HG03439 (cell line): ENCODE measurements around the gene AHCYL2.
"Not testable (repeated sequence)": the region's sequence is repeated elsewhere in the genome, so short reads cannot be mapped to it uniquely, and the experiment has no call there.

Source experiments
- ATAC-seq: cut with Tn5 transposase; IDR thresholded peaks from one replicate; pipeline ENCODE4 v1.9.1; 2021; ENCODE audit warnings: mild to moderate bottlenecking, moderate library complexity; ENCODE audit not compliant: unreplicated experiment

Gene AHCYL2

DNA sequence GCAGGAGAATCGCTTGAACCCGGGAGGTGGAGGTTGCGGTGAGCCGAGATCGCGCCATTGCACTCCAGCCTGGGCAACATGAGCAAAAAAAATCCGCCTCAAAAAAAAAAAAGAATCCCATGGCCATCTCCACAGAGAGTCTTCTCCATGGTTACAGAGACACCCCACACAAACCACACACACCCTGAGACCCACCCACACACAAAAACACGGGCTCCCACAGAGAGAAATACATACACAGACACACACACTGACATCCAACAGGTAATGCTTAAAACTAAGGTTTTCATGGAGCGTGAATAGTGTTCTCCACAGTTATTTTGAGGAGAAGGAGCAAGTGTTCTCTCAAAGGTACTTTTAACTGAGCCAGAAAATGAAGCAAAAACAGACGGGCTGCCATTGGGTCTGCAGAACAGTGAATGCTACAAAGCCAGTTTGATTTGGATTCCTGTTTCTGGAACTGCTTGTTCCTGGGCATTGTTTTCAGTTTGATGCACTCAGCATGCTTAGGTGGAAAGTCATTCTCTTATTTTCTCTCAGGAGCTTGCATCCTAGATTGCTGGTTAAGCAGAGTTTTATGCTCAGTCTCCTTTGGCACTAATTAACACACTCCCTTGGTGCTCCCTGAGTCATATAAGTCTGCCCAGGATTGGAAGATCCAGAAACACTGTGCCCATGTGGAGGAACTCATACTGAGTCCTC is 15.4 kb downstream of the AHCYL2 start:
- ATAC-seq, result no peak

DNA sequence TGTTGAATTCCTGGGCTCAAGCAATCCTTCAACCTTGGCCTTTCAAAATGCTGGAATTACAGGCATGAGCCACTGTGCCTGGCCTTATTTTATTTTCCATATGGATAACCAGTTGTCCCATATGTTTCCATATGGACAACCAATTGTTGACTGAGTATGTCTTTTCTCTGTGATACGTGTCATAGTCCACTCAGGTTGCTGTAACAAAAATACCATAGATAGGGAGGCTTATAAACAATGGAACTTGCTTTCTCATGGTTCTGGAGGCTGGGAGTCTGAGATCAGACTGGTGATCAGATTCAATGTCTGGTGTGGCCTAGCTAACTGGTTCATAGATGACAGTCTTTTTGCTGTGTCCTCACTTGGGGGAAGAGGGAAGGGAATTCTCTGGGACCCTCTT is 19.4 kb downstream of the AHCYL2 start:
- ATAC-seq, result no peak

- no peak for ATAC-seq
Observed at GRCh38 chr7:129245533-129245932, 20.7 kb downstream of the AHCYL2 start.

DNA sequence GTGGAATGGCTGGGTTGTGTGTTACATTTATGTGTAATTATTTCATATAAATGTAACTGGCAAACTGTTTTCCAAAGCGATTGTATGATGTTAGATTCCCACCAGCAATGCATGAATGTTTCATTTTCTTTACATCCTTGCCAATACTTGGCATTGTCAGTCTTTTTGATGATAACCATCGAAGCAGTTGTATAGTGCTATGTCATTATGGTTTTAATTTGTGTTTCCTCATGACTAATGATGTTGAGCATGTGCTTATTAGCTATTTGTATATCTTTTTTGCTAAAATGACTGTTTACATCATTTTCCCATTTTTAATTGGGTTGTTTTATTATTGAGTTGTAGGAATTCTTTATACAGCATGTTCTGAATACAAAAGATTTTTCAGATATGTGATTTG is 22.3 kb downstream of the AHCYL2 start:
- no peak for ATAC-seq

GRCh38 chr7:129252128-129252527 is 27.3 kb downstream of the AHCYL2 start:
- ATAC-seq, result no peak

DNA sequence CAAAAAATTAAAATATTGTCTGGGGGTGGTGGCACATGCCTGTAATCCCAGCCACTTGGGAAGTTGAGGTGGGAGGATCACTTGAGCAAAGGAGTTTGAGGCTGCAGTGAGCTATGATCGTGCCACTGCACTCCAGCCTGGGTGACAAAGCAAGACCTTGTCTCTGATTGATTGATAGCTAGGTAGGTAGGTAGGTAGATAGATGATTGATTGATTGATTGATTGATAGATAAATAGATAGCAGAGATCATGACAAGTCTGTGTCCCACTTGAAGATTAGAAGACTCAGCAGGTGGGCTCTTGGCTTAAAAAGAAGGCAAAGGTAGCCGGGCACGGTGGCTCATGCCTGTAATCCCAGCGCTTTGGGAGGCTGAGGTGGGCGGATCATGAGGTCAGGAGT is 27.8 kb downstream of the AHCYL2 start:
- ATAC-seq, result not testable (repeated sequence)

DNA sequence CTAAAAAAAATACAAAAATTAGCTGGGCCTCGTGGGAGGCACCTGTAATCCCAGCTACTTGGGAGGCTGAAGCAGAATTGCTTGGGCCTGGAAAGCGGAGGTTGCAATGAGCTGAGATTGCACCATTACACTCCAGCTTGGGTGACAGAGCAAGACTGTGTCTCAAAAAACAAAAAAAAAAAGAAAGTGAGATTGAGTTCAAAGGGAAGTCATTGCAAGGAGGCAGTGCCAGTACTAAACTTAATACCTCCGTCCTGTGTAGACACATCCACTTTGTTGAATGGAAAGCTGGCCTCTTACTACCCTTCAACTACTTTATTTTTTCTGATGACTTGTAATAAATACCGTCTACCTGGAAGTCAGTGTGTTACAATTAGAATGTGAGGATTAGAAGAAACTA is 31.0 kb downstream of the AHCYL2 start:
- no peak for ATAC-seq

- no peak for ATAC-seq
Observed at GRCh38 chr7:129256221-129256620, 31.4 kb downstream of the AHCYL2 start.

- ATAC-seq, result no peak
Observed at GRCh38 chr7:129257168-129257567, 32.3 kb downstream of the AHCYL2 start.

DNA sequence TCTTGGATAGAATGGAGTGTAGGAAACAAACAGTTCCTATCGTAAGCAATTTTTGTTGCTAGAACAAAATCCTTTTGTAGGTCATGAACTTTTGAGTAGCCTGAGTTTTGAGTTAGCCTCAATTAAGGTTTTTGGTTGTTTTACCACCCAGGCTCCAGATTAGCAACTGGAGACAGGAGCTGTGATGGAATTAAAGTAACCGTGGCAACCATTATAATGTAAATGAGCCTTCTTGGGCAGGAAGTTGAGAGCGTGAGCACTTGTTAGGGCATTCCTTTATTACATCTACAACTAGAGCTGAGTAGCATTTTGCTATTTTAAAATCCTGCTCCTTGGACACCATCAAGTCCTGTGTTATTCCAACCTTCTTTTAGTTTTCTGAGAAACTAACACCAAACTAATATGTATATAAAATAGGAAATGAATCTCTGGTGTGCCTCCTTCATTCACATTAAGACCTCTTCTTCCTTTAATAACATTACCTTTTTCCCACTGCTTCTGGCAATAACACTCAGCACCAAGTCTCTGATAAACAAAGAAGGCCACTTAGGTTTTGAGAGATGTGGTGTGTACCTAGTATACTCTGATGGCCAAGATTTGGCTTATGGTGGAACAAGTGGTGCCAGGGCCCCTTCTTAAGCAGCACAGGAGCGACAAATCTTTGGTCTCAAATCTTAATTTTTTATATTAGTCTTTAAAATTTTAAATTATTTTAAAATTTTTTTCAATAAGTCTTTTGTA is 34.0 kb downstream of the AHCYL2 start:
- no peak for ATAC-seq

GRCh38 chr7:129262324-129262723 is 37.5 kb downstream of the AHCYL2 start:
- ATAC-seq, result no peak

DNA sequence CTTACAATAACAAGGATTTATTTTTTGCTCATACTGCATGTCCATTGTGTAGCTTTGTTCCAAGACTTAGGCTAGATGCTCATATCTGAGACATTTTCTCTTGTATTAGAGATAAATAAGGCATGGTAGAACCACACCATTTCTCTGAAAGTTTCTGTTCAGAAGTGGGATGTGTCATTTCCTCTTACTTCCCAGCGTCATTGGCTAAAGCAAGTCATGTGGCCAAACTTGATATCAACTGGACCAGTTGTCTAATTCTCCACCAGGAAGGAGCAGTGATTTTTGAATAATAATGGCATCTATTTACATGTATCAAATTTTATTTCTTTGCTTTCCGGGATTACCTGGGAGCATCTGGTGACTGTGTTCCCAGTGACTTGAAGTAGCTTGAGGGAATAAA is 38.3 kb downstream of the AHCYL2 start:
- ATAC-seq, result no peak

DNA sequence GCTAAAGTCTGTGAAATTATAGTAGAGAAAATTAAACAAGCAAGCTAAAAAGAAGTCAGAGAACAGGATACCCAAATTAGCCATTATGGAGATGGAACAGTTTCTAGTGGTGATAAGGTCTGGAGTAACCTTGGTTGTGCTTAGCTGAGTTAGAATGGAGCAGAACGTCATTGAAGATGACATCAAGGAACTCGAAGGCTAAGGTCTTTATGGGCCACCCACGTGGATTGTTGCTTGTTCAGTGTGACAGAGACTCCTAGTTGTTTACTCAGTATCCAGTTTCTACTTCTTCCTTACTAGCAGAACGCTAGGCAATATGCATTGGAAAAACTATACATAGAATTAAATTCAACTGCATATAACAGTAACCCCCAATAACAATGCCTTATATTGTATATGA is 39.7 kb downstream of the AHCYL2 start:
- ATAC-seq, result no peak

GRCh38 chr7:129265328-129265727 is 40.5 kb downstream of the AHCYL2 start:
- no peak for ATAC-seq

DNA sequence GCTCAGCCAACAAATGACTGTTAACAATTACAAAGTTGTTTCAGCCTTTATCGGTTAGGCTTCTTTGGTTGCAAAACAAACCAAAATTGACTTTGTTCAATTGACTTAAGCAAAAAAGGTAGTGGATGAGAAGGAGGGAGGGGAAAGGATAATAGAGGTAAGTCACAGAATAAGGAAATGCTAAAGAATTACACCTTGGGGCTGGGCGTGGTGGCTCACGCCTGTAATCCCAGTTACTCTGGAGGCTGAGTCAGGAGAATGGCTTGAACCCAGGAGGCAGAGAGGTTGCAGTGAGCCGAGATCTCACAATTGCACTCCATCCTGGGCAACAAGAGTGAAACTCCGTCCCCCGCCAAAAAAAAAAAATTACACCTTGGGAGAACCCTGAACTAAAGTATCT is 41.4 kb downstream of the AHCYL2 start:
- no peak for ATAC-seq

DNA sequence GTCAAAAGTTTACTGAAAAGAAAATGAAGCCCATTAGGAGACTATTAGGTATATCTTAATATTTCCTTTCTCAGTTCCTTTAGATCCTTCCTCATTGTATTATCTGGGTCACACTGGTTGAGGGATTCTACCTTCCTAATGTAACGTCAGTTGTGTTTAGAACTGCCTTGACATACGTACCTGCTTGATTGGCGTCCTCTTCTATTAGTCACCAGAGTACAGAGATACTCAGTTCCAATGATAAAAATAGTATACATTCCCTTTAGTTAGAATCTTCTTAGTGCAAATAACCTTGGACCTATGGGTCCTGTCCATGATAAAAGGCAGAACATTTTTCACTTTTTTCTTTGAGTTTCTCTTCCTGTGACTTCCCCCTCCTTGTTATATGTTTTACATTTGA is 45.2 kb downstream of the AHCYL2 start:
- no peak for ATAC-seq

GRCh38 chr7:129271500-129272355 is 46.9 kb downstream of the AHCYL2 start:
- ATAC-seq, result no peak

DNA sequence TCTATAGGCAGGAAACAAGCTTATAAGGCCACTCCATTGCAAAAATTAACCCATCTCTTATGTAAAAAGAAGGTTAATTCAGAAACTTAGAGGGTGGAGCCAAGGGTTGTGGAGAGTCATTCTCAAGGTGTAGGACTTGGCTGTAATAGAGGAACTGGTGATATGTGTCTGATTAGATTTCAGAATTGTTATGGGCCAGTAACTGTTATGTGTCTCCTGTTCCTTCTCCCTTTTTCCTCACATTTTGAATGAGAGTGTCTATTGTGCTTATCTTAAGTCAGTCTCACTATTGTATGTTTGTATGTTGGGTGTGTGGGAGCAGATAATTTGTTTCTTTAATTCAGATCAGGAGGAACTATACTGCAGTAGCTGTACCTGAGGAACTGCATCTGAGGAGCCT is 49.1 kb downstream of the AHCYL2 start:
- ATAC-seq, result no peak

DNA sequence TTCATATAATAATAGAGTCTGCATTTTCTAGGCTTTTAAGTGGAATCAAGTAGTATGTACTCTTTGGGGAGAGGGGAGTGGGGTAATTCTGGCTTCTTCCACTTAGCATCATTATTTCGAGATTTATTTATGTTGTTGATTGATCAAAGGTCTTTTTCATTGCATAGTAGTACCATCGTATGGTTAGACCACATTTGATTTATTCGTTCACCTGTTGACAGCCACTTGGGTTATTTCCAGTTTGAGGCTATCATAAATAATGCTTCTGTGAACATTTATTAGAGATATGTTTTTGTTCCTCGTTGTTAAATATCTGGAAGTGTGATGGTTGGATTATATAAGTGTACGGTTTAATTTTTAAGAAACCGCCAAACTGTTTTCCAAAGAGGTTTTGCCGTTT is 52.8 kb downstream of the AHCYL2 start:
- no peak for ATAC-seq

GRCh38 chr7:129278688-129279087 is 53.9 kb downstream of the AHCYL2 start:
- no peak for ATAC-seq

DNA sequence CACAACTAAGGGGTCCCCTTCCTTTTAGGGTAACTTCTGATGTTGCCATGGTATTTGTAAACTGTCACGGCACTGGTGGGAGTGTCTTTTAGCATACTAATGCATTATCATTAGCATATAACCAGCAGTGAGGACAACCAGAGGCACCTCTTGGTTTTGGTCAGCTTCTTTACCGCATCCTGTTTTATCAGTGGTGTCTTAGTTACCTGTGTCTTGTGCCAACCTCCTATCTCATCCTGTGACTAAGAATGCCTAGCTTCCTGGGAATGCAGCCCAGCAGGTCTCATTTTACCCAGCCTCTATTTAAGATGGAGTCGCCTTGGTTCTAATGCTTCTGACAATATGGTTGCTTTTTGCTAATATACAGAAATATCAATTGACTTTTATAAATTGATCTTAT is 54.9 kb downstream of the AHCYL2 start:
- ATAC-seq, result no peak

- ATAC-seq, result no peak
Observed at GRCh38 chr7:129281163-129281562, 56.3 kb downstream of the AHCYL2 start.
